Measurements from ENCODE around the gene APBA1. TPM values are rescaled to one million over a fixed set of nuclear protein-coding genes. Genes with fewer than 3 reads are reported as not detected.

Gene APBA1
- total and polyA plus RNA-seq, 2 of the 4 experiments (the other 2 are of a cell fraction) = 3.8 to 5.1 TPM

DNA sequence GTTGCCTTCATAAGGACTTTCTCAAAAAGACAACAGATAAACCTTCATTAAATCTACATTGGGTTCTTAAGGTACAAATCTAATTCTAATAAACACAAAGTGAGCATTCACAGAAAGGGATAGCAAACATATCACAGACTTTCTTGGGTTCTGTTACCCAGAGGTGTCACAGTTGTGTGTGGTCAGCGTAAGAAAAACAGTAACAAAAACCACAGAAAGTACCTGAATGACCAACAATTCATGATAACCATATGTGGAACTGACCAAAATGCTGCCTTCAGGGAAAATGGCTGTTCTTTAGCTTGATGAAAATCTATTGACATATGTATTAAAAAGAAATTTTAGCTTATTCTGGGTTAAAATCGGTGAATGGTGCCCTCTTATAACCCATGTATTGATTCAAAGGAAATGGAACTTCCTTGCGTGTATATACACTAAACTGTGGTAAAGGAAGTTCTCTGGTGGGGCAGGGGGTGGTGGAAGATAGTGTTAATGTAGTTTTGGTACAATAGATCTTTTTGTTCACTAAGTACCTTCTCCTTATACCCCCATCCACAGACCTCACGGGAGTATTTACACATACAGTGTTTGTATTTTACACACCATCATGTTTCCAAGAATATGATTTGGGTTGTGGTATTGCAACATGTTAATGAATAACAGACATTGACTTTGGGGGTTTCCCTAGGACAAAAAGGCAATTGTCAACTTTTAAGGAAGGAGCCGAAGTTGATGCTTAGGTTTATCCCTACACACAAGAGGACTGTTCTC, 152.5 kb downstream of the APBA1 start:
- no peak overlapping the region for H3K23ac ChIP-seq (ENCODE audit: low read depth, low read length)
- no peak overlapping the region for H4K8ac ChIP-seq (ENCODE audit: low read depth in 2 of 2, low read length in 2 of 2)
- intact Hi-C loops (cut with micrococcal nuclease) (loop anchor here (2.0 kb wide), 1 partner anchor 13 kb away; no protein-coding TSS in a partner anchor), in situ Hi-C loops (cut with MboI; ENCODE audit: low sequenced_read_pairs) (loop anchor here (5.0 kb wide), 1 partner anchor 53 kb away; no protein-coding TSS in a partner anchor), dilution Hi-C loops (cut with HindIII; ENCODE audit: low sequenced_read_pairs, unreplicated experiment) (no loop called here)
- no peak overlapping the region for H3K4me3 ChIP-seq (ENCODE audit: insufficient read depth, low read depth, low read length)
- no peak overlapping the region for H3K4ac ChIP-seq (ENCODE audit: low read depth, low read length)
- TF ChIP-seq CTCF (conservative IDR thresholded peaks at IDR 0.05; ENCODE audit: low read depth, low read length) (no peak), CEBPB (IDR thresholded peaks at IDR 0.05; ENCODE audit: low read depth, low read length) (peak; percentile 17; the same call in 1 of the 2 replicates), NFE2L2 (IDR thresholded peaks at IDR 0.05; ENCODE audit: low read depth, low read length) (no peak)
- no peak overlapping the region for H3K18ac ChIP-seq (ENCODE audit: low read depth, low read length)
- DNase-seq (no peak), ATAC-seq (ENCODE audit: low read depth) (no peak)
- WGBS, 2 experiments (ENCODE audit: extremely low coverage in 2 of 2, insufficient read length in 1 of 2) = no CpG with 5 or more reads among the region's 5 CpGs
- no peaks in the 10 kb centered on the region for H4K20me1 ChIP-seq (ENCODE audit: insufficient read depth, low read length)
- POLR2A ChIA-PET (ENCODE audit: unreplicated experiment) = no interaction called here
- H3K4me1 ChIP-seq (ENCODE audit: control insufficient read depth, insufficient read depth, low read length) = no peaks in the 10 kb centered on the region
- H2BK120ac ChIP-seq (ENCODE audit: low read depth, low read length) = no peak overlapping the region
- H3K27me3 ChIP-seq (ENCODE audit: control insufficient read depth, insufficient read depth, low read length) = no peaks in the 10 kb centered on the region
- no peak overlapping the region for H2AK9ac ChIP-seq (replicated peaks; ENCODE audit: low read depth, low read length, poor library complexity)
- no peaks in the 10 kb centered on the region; the same call in 1 of the 2 replicates for H3K9me1 ChIP-seq (ENCODE audit: insufficient read depth, low read length)
- H3K79me1 ChIP-seq (ENCODE audit: low read depth in 1 of 2, low read length in 2 of 2) = no peaks in the 10 kb centered on the region; a peak in 1 of 4 replicates
- no peak overlapping the region for H3K14ac ChIP-seq (replicated peaks; ENCODE audit: low read depth, low read length)
- H2BK20ac ChIP-seq (ENCODE audit: low read depth, low read length) = no peak overlapping the region
- no peak overlapping the region for H3K27ac ChIP-seq (ENCODE audit: insufficient read depth, low read length)
- BruUV-seq (replicated peaks) = no TSS peak
- H3K36me3 ChIP-seq (ENCODE audit: control insufficient read depth, insufficient read depth, low read length) = peaks cover 6% of the 10 kb centered on the region
- no peak overlapping the region for H4K5ac ChIP-seq (ENCODE audit: low read depth, low read length)
- no peak overlapping the region for H3K9ac ChIP-seq (ENCODE audit: low read depth, low read length)
- no peak overlapping the region for H2BK15ac ChIP-seq (ENCODE audit: low read depth, low read length)
- H2BK5ac ChIP-seq (ENCODE audit: low read depth, low read length, poor library complexity, severe bottlenecking) = no peak overlapping the region
- CTCF ChIA-PET = no interaction called here
- H3K56ac ChIP-seq (ENCODE audit: extremely low read depth, insufficient read depth, low read length) = no peak overlapping the region
- no peak overlapping the region for H2AFZ ChIP-seq (replicated peaks; ENCODE audit: low read length, poor library complexity)
- H3K4me2 ChIP-seq (ENCODE audit: low read depth, low read length) = no peak overlapping the region
- H2AK5ac ChIP-seq (ENCODE audit: low read depth, low read length) = no peak overlapping the region
- H3K9me3 ChIP-seq (ENCODE audit: control insufficient read depth, insufficient read depth, low read length) = no peaks in the 10 kb centered on the region
- H4K91ac ChIP-seq (ENCODE audit: insufficient read depth, low read depth, low read length) = no peak overlapping the region

Data from IMR-90 (cell line).